CD4-positive, CD25-positive, alpha-beta regulatory T cell (primary cell): Measurements from ENCODE around the gene IPO9. TPM values are rescaled to one million over a fixed set of nuclear protein-coding genes. Genes with fewer than 3 reads are reported as not detected.

Experiments
- ATAC-seq, 2 donors: fragments of 150-1000 bp; cut with Tn5 transposase; one replicate each; pipeline ENCODE4 v1.10.0; 2021; ENCODE audit warnings: low read depth in 2 of 2, moderate number of reproducible peaks in 2 of 2, moderate library complexity in 1 of 2
- DNase-seq, 3 donors: peaks; one replicate each; pipeline versions ENCODE4 v3.0.0 to v3.0.0-alpha.2; 2012 to 2022; ENCODE audit warnings: mixed read lengths in 1 of 3
- H3K27ac ChIP-seq: one replicate; pipeline ENCODE4 v1.7.0; 2013; ENCODE audit warnings: mild to moderate bottlenecking, low read length; ENCODE audit not compliant: insufficient read depth, poor library complexity, severe bottlenecking
- H3K27me3 ChIP-seq: one replicate; pipeline ENCODE4 v1.7.0; 2013; ENCODE audit warnings: low read length; ENCODE audit not compliant: control insufficient read depth, insufficient read depth
- H3K36me3 ChIP-seq: one replicate; pipeline ENCODE4 v1.7.0; 2013; ENCODE audit warnings: mild to moderate bottlenecking, low read length, moderate library complexity; ENCODE audit not compliant: control insufficient read depth, insufficient read depth
- H3K4me1 ChIP-seq: 2 replicates; pipeline ENCODE4 v1.7.0; 2013; ENCODE audit warnings: mild to moderate bottlenecking, low read length; ENCODE audit not compliant: insufficient read depth, control insufficient read depth, poor library complexity, severe bottlenecking
- H3K4me3 ChIP-seq: one replicate; pipeline ENCODE4 v1.7.0; 2013; ENCODE audit warnings: low read depth, mild to moderate bottlenecking, low read length, moderate library complexity
- H3K9me3 ChIP-seq, 2 experiments: 1 replicate in 1 of 2; 2 replicates in 1 of 2; pipeline ENCODE4 v1.7.0; 2013; ENCODE audit warnings: low read length in 2 of 2, mild to moderate bottlenecking in 1 of 2, moderate library complexity in 1 of 2; ENCODE audit not compliant: control insufficient read depth in 2 of 2
- H3K27ac Mint-ChIP-seq, 3 donors: one replicate each; pipeline ENCODE4 v1.8.0; 2020 to 2022; ENCODE audit warnings: mild to moderate bottlenecking in 3 of 3, mixed read lengths in 3 of 3, moderate library complexity in 2 of 3
- H3K27me3 Mint-ChIP-seq: one replicate; pipeline ENCODE4 v1.8.0; 2022; ENCODE audit warnings: mild to moderate bottlenecking, mixed read lengths
- H3K36me3 Mint-ChIP-seq: one replicate; pipeline ENCODE4 v1.8.0; 2020; ENCODE audit warnings: mixed read lengths
- H3K4me1 Mint-ChIP-seq, 4 donors: one replicate each; pipeline ENCODE4 v1.8.0; 2020 to 2022; ENCODE audit warnings: mixed read lengths in 4 of 4, mild to moderate bottlenecking in 1 of 4
- H3K4me3 Mint-ChIP-seq, 4 donors: one replicate each; pipeline ENCODE4 v1.8.0; 2020 to 2022; ENCODE audit warnings: mild to moderate bottlenecking in 4 of 4, mixed read lengths in 4 of 4, moderate library complexity in 3 of 4
- H3K9me3 Mint-ChIP-seq, 7 donors: one replicate each; pipeline ENCODE4 v1.8.0; 2020 to 2022; ENCODE audit warnings: mixed read lengths in 7 of 7, mild to moderate bottlenecking in 3 of 7, moderate library complexity in 2 of 7
- polyA plus RNA-seq, 4 donors: library from polyadenylated mRNA; unstranded; fragments of 300-500 nt; fragmentation: Illumina TruSeq; gene quantifications; one replicate each; pipeline ENCODE4 v1.2.3, GENCODE V29; 2021
- total RNA-seq: library from RNA; stranded (reverse); gene quantifications from one replicate; pipeline ENCODE4 v1.2.3, GENCODE V29; 2022

The IPO9 gene
- total and polyA plus RNA-seq, 5 donors from 2014 or later = 13.9 to 31.3 (median 15.2) TPM

GRCh38 chr1:201792534-201793305, 36.2 kb upstream of the IPO9 start:
- H3K9me3 ChIP-seq = no peaks in the 10 kb centered on the region
- no peak overlapping the region for H3K4me3 ChIP-seq
- DNase-seq (peak; percentile 21 to 49 (median 27)), ATAC-seq (peak in 1 of 2 donors; percentile 37)
- H3K27me3 ChIP-seq = no peaks in the 10 kb centered on the region
- no peaks in the 10 kb centered on the region for H3K4me1 ChIP-seq
- no peak overlapping the region for H3K27ac ChIP-seq
- H3K36me3 ChIP-seq = no peaks in the 10 kb centered on the region
- Mint-ChIP-seq H3K27me3 (peaks cover 4% of the 10 kb centered on the region), H3K4me3 (no peak overlapping the region), H3K36me3 (peaks cover 8% of the 10 kb centered on the region), H3K4me1 (peaks cover 0 to 2% (median 0%) of the 10 kb centered on the region in 4 donors), H3K27ac (no peak overlapping the region), H3K9me3 (peaks cover 0 to 2% (median 0%) of the 10 kb centered on the region in 7 donors)

- Histone ChIP-seq H3K9me3 (no peaks in the 10 kb centered on the region), H3K36me3 (no peaks in the 10 kb centered on the region), H3K27me3 (no peaks in the 10 kb centered on the region), H3K4me3 (no peak overlapping the region), H3K4me1 (no peaks in the 10 kb centered on the region), H3K27ac (no peak overlapping the region)
- Mint-ChIP-seq H3K36me3 (peaks cover 7% of the 10 kb centered on the region), H3K9me3 (peaks cover 0 to 2% (median 0%) of the 10 kb centered on the region in 7 donors), H3K27me3 (peaks cover 4% of the 10 kb centered on the region), H3K4me3 (no peak overlapping the region), H3K27ac (no peak overlapping the region), H3K4me1 (peaks cover 0 to 2% (median 0%) of the 10 kb centered on the region in 4 donors)
- no peak for ATAC-seq
- no peak for DNase-seq
Measured at GRCh38 chr1:201793306-201793925, 35.5 kb upstream of the IPO9 start.

- H3K4me3 Mint-ChIP-seq = no peak overlapping the region
- DNase-seq = no peak
- no peak for ATAC-seq
- Histone ChIP-seq H3K4me3 (no peak overlapping the region), H3K27ac (no peak overlapping the region), H3K36me3 (no peaks in the 10 kb centered on the region), H3K4me1 (no peaks in the 10 kb centered on the region), H3K9me3 (no peaks in the 10 kb centered on the region), H3K27me3 (no peaks in the 10 kb centered on the region)
- H3K9me3 Mint-ChIP-seq = no peaks in the 10 kb centered on the region
- H3K4me1 Mint-ChIP-seq = peaks cover 0 to 2% (median 0%) of the 10 kb centered on the region in 4 donors
- H3K27ac Mint-ChIP-seq = no peak overlapping the region
- no peaks in the 10 kb centered on the region for H3K27me3 Mint-ChIP-seq
- no peaks in the 10 kb centered on the region for H3K36me3 Mint-ChIP-seq
Measured at GRCh38 chr1:201795066-201795465, 33.9 kb upstream of the IPO9 start.

GRCh38 chr1:201800246-201800645, 28.7 kb upstream of the IPO9 start:
- Histone ChIP-seq H3K27me3 (no peaks in the 10 kb centered on the region), H3K4me1 (no peaks in the 10 kb centered on the region), H3K9me3 (no peaks in the 10 kb centered on the region), H3K4me3 (no peak overlapping the region), H3K27ac (no peak overlapping the region), H3K36me3 (no peaks in the 10 kb centered on the region)
- Mint-ChIP-seq H3K4me1 (no peaks in the 10 kb centered on the region), H3K27me3 (no peaks in the 10 kb centered on the region), H3K36me3 (no peaks in the 10 kb centered on the region), H3K27ac (no peak overlapping the region), H3K4me3 (no peak overlapping the region), H3K9me3 (no peaks in the 10 kb centered on the region)
- DNase-seq (no peak), ATAC-seq (no peak)

DNA sequence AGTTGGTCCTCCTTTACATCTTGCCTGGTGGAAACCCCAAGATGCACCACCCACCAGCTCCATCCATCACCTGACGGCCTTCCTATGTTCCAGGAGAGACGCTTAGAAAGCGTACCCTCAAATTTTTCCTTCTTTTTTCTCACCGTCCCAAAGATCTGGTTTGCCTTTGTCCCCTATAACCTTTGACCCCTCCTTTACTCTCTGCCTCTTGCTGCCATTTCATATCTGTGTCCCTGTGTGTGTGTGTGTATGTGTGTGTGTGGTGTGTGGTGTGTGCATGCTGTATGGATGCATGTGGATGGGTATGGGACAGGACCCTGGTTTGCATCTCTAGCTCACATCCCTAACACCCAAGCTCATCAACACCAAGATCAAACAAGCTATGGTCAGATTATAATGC, 22.2 kb upstream of the IPO9 start:
- H3K4me1 ChIP-seq = no peaks in the 10 kb centered on the region
- H3K9me3 ChIP-seq = no peaks in the 10 kb centered on the region
- Mint-ChIP-seq H3K9me3 (no peaks in the 10 kb centered on the region), H3K27ac (no peak overlapping the region), H3K36me3 (peaks cover 20% of the 10 kb centered on the region), H3K4me1 (no peaks in the 10 kb centered on the region), H3K4me3 (no peak overlapping the region), H3K27me3 (no peaks in the 10 kb centered on the region)
- H3K4me3 ChIP-seq = no peak overlapping the region
- ATAC-seq = no peak
- H3K27me3 ChIP-seq = no peaks in the 10 kb centered on the region
- no peaks in the 10 kb centered on the region for H3K36me3 ChIP-seq
- DNase-seq = no peak
- H3K27ac ChIP-seq = no peak overlapping the region

GRCh38 chr1:201807958-201808632, 20.9 kb upstream of the IPO9 start:
- Mint-ChIP-seq H3K27ac (no peak overlapping the region), H3K4me3 (no peak overlapping the region), H3K36me3 (peaks cover 24% of the 10 kb centered on the region), H3K4me1 (no peaks in the 10 kb centered on the region), H3K9me3 (no peaks in the 10 kb centered on the region), H3K27me3 (no peaks in the 10 kb centered on the region)
- no peaks in the 10 kb centered on the region for H3K36me3 ChIP-seq
- no peaks in the 10 kb centered on the region for H3K9me3 ChIP-seq
- no peak for ATAC-seq
- no peak for DNase-seq
- H3K27me3 ChIP-seq = no peaks in the 10 kb centered on the region
- no peak overlapping the region for H3K4me3 ChIP-seq
- no peak overlapping the region for H3K27ac ChIP-seq
- no peaks in the 10 kb centered on the region for H3K4me1 ChIP-seq

DNA sequence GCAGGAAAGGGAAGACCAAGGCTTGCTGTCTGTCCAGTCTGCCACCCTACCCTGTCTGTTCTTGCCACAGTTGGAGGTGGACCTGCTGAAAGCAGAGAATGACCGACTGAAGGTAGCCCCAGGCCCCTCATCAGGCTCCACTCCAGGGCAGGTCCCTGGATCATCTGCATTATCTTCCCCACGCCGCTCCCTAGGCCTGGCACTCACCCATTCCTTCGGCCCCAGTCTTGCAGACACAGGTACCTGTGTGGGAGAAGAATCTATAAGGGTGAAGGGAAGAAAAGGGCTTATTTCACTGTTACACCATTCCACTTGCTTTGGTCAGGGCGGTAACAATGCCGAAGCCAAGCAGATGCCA, 20.3 kb upstream of the IPO9 start:
- no peak overlapping the region for H3K4me3 ChIP-seq
- Mint-ChIP-seq H3K9me3 (no peaks in the 10 kb centered on the region), H3K27me3 (no peaks in the 10 kb centered on the region), H3K4me1 (no peaks in the 10 kb centered on the region), H3K27ac (no peak overlapping the region), H3K36me3 (peaks cover 29% of the 10 kb centered on the region), H3K4me3 (no peak overlapping the region)
- H3K9me3 ChIP-seq = no peaks in the 10 kb centered on the region
- no peaks in the 10 kb centered on the region for H3K36me3 ChIP-seq
- no peak for ATAC-seq
- H3K4me1 ChIP-seq = no peaks in the 10 kb centered on the region
- H3K27ac ChIP-seq = no peak overlapping the region
- no peaks in the 10 kb centered on the region for H3K27me3 ChIP-seq
- no peak for DNase-seq
